22Rv1 (cell line): Measurements from ENCODE around the gene SPSB1.

Experiments used
- CTCF ChIP-seq: fragments of 450-650 bp; IDR thresholded peaks from 2 replicates; pipeline ENCODE4 v1.5.1; 2017; ENCODE audit warnings: mild to moderate bottlenecking
- ZFX ChIP-seq: fragments of 450-650 bp; IDR thresholded peaks from 2 replicates; pipeline ENCODE4 v1.6.1; 2017; ENCODE audit warnings: antibody characterized with exemption, borderline replicate concordance

DNA sequence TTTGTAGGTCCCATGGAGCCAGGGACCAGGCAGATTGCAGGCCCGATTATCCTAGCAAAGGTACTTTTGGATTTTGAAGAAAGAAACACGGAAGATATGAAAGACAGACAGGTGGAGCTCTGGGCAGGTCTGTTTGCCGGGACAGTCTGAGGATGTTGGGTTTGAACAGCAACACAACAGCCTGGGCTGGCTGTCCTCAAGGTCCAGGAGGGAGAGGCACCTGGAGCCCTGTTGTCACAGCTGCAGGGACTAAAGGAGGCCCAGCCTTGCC is 43.5 kb upstream of the SPSB1 start:
- TF ChIP-seq CTCF (no peak), ZFX (no peak)
